NK-92 (cell line): Measurements from ENCODE around the gene ARHGAP25.

Experiments
- DNase-seq: peaks from one replicate; lab custom pipeline; 2025; ENCODE audit not compliant: unreplicated experiment; lab: John Stamatoyannopoulos, UW

Gene ARHGAP25

GRCh38 chr2:68857202-68857845 is 122.7 kb downstream of the ARHGAP25 start:
- DNase-seq = no peak

DNA sequence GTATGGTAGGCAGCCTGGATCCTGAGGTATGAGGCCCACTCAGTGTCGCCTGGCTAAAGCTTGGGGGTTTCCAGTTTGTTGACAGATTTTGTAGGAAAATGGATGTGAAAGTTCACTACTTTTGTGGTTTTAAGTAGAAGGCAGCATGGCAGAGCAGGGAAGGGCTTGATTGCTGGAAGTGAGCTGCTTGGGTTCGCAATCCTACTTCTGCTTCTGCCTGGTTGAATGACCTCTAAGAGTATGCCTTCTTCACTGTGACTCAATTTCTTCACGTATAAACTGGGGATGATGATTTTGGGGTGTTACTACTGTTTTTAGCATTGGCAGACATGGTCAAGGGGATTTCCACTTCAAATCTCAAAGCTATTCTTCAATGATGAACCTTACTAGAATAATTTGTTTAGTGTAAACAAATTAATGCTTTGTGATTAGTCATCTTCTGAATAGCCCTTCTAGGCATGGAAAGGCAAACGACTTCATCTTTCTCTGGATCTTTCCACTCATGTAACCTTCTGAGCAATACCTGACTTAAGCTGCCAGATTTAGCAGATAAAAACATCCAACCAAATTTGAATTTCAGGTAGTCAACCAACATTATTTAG is 123.3 kb downstream of the ARHGAP25 start:
- no peak for DNase-seq

DNA sequence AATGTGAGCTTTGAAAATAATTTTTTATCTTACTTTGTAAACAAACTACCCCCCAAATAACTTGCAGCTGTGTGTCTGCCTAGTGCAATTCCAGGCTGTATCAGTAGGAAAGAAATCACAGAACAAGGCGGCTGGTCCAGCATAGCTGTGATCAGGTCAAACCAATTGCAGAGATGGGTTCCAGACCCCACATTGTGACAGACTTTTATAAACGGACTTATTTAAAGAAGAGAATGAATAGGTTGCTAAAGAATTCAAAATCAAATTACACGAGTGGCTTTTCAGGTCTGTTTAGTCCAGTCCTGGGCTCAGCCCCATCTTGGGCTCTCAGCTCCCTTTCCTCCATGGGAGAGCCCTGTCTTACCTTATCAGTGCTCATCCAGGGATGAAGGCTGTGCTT is 125.5 kb downstream of the ARHGAP25 start:
- DNase-seq = no peak

GRCh38 chr2:68861330-68861729 is 126.7 kb downstream of the ARHGAP25 start:
- DNase-seq = no peak

DNA sequence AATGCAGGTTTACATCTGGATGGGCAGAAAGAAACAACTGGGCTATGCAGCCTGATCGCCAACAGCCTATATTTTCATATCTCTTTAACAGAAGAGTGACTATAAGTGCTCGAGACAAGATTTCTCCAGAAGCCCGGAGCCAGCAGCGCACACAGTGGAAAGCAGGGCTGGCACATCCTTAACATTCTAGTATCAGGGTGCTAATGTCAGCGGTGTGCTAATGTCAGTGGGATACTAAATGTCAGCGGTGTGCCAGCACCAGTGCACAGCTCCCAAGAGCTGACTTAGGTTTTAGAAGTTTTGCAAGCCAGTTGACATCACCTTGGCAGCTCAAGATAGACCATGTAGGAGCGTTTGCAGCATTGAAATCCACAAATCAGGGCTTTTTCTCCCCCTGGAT is 128.3 kb downstream of the ARHGAP25 start:
- DNase-seq = no peak

GRCh38 chr2:68863996-68864395 is 129.4 kb downstream of the ARHGAP25 start:
- no peak for DNase-seq

- DNase-seq = no peak
Observed at GRCh38 chr2:68865108-68865507, 130.5 kb downstream of the ARHGAP25 start.

GRCh38 chr2:68870215-68870614 is 135.6 kb downstream of the ARHGAP25 start:
- DNase-seq = no peak

GRCh38 chr2:68871159-68871764 is 136.7 kb downstream of the ARHGAP25 start, which contains the start of gene BMP10:
TSS of gene BMP10 (minus strand) at chr2:68871397. CDS start at chr2:68871358, 39 bp downstream.
- DNase-seq = no peak
